WTC11 (cell line): ENCODE measurements around the gene SLC35E3. TPM values are rescaled to one million over a fixed set of nuclear protein-coding genes. Genes with fewer than 3 reads are reported as not detected.

Source experiments
- ATAC-seq: fragments of 200-7000 bp; cut with Tn5 transposase; 2 replicates; pipeline ENCODE4 v1.10.0; 2021; ENCODE audit warnings: mild to moderate bottlenecking, moderate library complexity
- CTCF ChIA-PET: fragments of 300-600 bp; sonication (Branson Sonifier 250); formaldehyde crosslinking; loops from one replicate; lab custom pipeline; 2021; ENCODE audit warnings: antibody characterized with exemption; lab: Charles Lee
- POLR2A ChIA-PET: fragments of 350-600 bp; sonication (Branson Sonifier 250); formaldehyde crosslinking; loops from one replicate; lab custom pipeline; 2021; ENCODE audit warnings: antibody characterized with exemption; lab: Charles Lee
- DNase-seq: peaks from one replicate; pipeline ENCODE4 v3.0.0; 2021; ENCODE audit warnings: low spot score
- H3K27ac Mint-ChIP-seq: 2 replicates; pipeline ENCODE4 v1.8.0; 2021; ENCODE audit warnings: mixed read lengths
- H3K27me3 Mint-ChIP-seq: 2 replicates; pipeline ENCODE4 v1.8.0; 2021; ENCODE audit warnings: low read depth, mild to moderate bottlenecking, moderate library complexity, mixed read lengths
- H3K36me3 Mint-ChIP-seq: 2 replicates; pipeline ENCODE4 v1.8.0; 2021; ENCODE audit warnings: mixed read lengths
- H3K4me1 Mint-ChIP-seq: 2 replicates; pipeline ENCODE4 v1.8.0; 2022; ENCODE audit warnings: mixed read lengths
- H3K4me3 Mint-ChIP-seq: 2 replicates; pipeline ENCODE4 v1.8.0; 2021; ENCODE audit warnings: mild to moderate bottlenecking, moderate library complexity, mixed read lengths
- H3K9me3 Mint-ChIP-seq: 2 replicates; pipeline ENCODE4 v1.8.0; 2021; ENCODE audit warnings: mixed read lengths
- ARID4B ChIP-seq: sonication (generic); formaldehyde crosslinking; IDR thresholded peaks from 2 replicates; pipeline ENCODE4 v1.8.0; 2023; ENCODE audit warnings: missing genetic modification reagents, mild to moderate bottlenecking, borderline replicate concordance
- ATF2 ChIP-seq: sonication (generic); formaldehyde crosslinking; IDR thresholded peaks from 2 replicates; pipeline ENCODE4 v1.8.1; 2022; ENCODE audit warnings: low read depth, missing genetic modification reagents, borderline replicate concordance
- ATF3 ChIP-seq: sonication (generic); formaldehyde crosslinking; conservative IDR thresholded peaks from 2 replicates; pipeline ENCODE4 v1.8.1; 2022; ENCODE audit warnings: mild to moderate bottlenecking, missing genetic modification reagents
- ELF4 ChIP-seq: sonication (generic); formaldehyde crosslinking; IDR thresholded peaks from 2 replicates; pipeline ENCODE4 v1.8.1; 2022; ENCODE audit warnings: low read depth, mild to moderate bottlenecking, moderate library complexity, missing genetic modification reagents
- ERG ChIP-seq: fragments of 250-450 bp; sonication (Bioruptor Pico); IDR thresholded peaks from 2 replicates; pipeline ENCODE4 v1.8.0; 2021; ENCODE audit warnings: mild to moderate bottlenecking
- ESRRA ChIP-seq: sonication (generic); formaldehyde crosslinking; IDR thresholded peaks from 2 replicates; pipeline ENCODE4 v1.8.1; 2022; ENCODE audit warnings: mild to moderate bottlenecking, missing genetic modification reagents, borderline replicate concordance
- FOXK1 ChIP-seq: sonication (generic); formaldehyde crosslinking; IDR thresholded peaks from 2 replicates; pipeline ENCODE4 v1.8.0; 2022; ENCODE audit warnings: mild to moderate bottlenecking, moderate library complexity, missing genetic modification reagents
- FOXP1 ChIP-seq: sonication (generic); formaldehyde crosslinking; IDR thresholded peaks from 2 replicates; pipeline ENCODE4 v1.8.0; 2022; ENCODE audit warnings: missing genetic modification reagents, mild to moderate bottlenecking, moderate library complexity, borderline replicate concordance
- GTF2I ChIP-seq: fragments of 250-450 bp; sonication (Bioruptor Pico); conservative IDR thresholded peaks from 2 replicates; pipeline ENCODE4 v1.4.0; 2021; ENCODE audit warnings: mild to moderate bottlenecking
- HMGA2 ChIP-seq: fragments of 250-450 bp; sonication (Bioruptor Pico); IDR thresholded peaks from 2 replicates; pipeline ENCODE4 v1.4.0; 2021; ENCODE audit warnings: mild to moderate bottlenecking, moderate library complexity
- JAZF1 ChIP-seq: fragments of 250-450 bp; sonication (Bioruptor Pico); IDR thresholded peaks from 2 replicates; pipeline ENCODE4 v1.9.0; 2021; ENCODE audit warnings: moderate library complexity, mild to moderate bottlenecking, inconsistent platforms
- MLX ChIP-seq: sonication (generic); formaldehyde crosslinking; IDR thresholded peaks from 2 replicates; pipeline ENCODE4 v1.8.1; 2023; ENCODE audit warnings: mild to moderate bottlenecking, missing genetic modification reagents, moderate library complexity
- NFYB ChIP-seq: sonication (generic); formaldehyde crosslinking; conservative IDR thresholded peaks from 2 replicates; pipeline ENCODE4 v1.8.0; 2022; ENCODE audit warnings: low read depth, missing genetic modification reagents
- SMAD3 ChIP-seq: sonication (generic); formaldehyde crosslinking; IDR thresholded peaks from 2 replicates; pipeline ENCODE4 v1.8.0; 2022; ENCODE audit warnings: missing genetic modification reagents, mild to moderate bottlenecking, borderline replicate concordance
- ZBTB43 ChIP-seq: sonication (generic); formaldehyde crosslinking; IDR thresholded peaks from 2 replicates; pipeline ENCODE4 v1.8.1; 2023; ENCODE audit warnings: mild to moderate bottlenecking, missing genetic modification reagents
- ZNF219 ChIP-seq: sonication (generic); formaldehyde crosslinking; IDR thresholded peaks from 2 replicates; pipeline ENCODE4 v1.8.0; 2023; ENCODE audit warnings: missing genetic modification reagents, mild to moderate bottlenecking, borderline replicate concordance
- total RNA-seq: library from RNA; stranded (reverse); gene quantifications from 3 replicates; pipeline ENCODE4 v1.2.3, GENCODE V29; 2021
- TF ChIP-seq, protein P1 (sequence below): sonication (generic); formaldehyde crosslinking; IDR thresholded peaks from 2 replicates; pipeline ENCODE4 v1.8.1; 2022; ENCODE audit warnings: missing genetic modification reagents, borderline replicate concordance
- TF ChIP-seq, protein P2 (sequence below): sonication (generic); formaldehyde crosslinking; IDR thresholded peaks from 2 replicates; pipeline ENCODE4 v1.8.1; 2023; ENCODE audit warnings: mild to moderate bottlenecking, missing genetic modification reagents, moderate library complexity
- TF ChIP-seq, protein P3 (sequence below): sonication (generic); formaldehyde crosslinking; IDR thresholded peaks from 2 replicates; pipeline ENCODE4 v1.8.0; 2023; ENCODE audit warnings: mild to moderate bottlenecking, missing genetic modification reagents
- TF ChIP-seq, protein P4 (sequence below): fragments of 250-450 bp; sonication (Bioruptor Pico); IDR thresholded peaks from 2 replicates; pipeline ENCODE4 v1.9.0; 2021; ENCODE audit warnings: moderate library complexity, mild to moderate bottlenecking, inconsistent platforms, borderline replicate concordance

The SLC35E3 gene
- total RNA-seq, 1 experiment from 2014 or later = 11.3 TPM

GRCh38 chr12:68733661-68734071 lies 12.3 kb upstream of the SLC35E3 start:
- DNase-seq (no peak), ATAC-seq (no peak)
- Mint-ChIP-seq H3K36me3 (peaks cover 48% of the 10 kb centered on the region), H3K9me3 (no peaks in the 10 kb centered on the region), H3K4me1 (no peaks in the 10 kb centered on the region), H3K4me3 (no peak overlapping the region), H3K27ac (no peak overlapping the region), H3K27me3 (no peaks in the 10 kb centered on the region)
- TF ChIP-seq GTF2I (CRISPR knock-in tag) (no peak), SMAD3 (CRISPR knock-in tag) (no peak), FOXK1 (no peak), HMGA2 (CRISPR knock-in tag) (no peak), MLX (CRISPR knock-in tag) (no peak), ZNF219 (CRISPR knock-in tag) (no peak), ATF3 (CRISPR knock-in tag) (no peak), NFYB (no peak), ELF4 (CRISPR knock-in tag) (no peak), ZBTB43 (CRISPR knock-in tag) (no peak), JAZF1 (CRISPR knock-in tag) (no peak), ATF2 (CRISPR knock-in tag) (no peak), ESRRA (no peak), ERG (CRISPR knock-in tag) (no peak), FOXP1 (CRISPR knock-in tag) (no peak), ARID4B (CRISPR knock-in tag) (no peak)
- TF ChIP-seq, protein P1, sequence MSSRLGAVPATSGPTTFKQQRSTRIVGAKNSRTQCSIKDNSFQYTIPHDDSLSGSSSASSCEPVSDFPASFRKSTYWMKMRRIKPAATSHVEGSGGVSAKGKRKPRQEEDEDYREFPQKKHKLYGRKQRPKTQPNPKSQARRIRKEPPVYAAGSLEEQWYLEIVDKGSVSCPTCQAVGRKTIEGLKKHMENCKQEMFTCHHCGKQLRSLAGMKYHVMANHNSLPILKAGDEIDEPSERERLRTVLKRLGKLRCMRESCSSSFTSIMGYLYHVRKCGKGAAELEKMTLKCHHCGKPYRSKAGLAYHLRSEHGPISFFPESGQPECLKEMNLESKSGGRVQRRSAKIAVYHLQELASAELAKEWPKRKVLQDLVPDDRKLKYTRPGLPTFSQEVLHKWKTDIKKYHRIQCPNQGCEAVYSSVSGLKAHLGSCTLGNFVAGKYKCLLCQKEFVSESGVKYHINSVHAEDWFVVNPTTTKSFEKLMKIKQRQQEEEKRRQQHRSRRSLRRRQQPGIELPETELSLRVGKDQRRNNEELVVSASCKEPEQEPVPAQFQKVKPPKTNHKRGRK = no peak
- TF ChIP-seq, protein P2, sequence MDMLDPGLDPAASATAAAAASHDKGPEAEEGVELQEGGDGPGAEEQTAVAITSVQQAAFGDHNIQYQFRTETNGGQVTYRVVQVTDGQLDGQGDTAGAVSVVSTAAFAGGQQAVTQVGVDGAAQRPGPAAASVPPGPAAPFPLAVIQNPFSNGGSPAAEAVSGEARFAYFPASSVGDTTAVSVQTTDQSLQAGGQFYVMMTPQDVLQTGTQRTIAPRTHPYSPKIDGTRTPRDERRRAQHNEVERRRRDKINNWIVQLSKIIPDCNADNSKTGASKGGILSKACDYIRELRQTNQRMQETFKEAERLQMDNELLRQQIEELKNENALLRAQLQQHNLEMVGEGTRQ (CRISPR knock-in tag) = no peak
- TF ChIP-seq, protein P3, sequence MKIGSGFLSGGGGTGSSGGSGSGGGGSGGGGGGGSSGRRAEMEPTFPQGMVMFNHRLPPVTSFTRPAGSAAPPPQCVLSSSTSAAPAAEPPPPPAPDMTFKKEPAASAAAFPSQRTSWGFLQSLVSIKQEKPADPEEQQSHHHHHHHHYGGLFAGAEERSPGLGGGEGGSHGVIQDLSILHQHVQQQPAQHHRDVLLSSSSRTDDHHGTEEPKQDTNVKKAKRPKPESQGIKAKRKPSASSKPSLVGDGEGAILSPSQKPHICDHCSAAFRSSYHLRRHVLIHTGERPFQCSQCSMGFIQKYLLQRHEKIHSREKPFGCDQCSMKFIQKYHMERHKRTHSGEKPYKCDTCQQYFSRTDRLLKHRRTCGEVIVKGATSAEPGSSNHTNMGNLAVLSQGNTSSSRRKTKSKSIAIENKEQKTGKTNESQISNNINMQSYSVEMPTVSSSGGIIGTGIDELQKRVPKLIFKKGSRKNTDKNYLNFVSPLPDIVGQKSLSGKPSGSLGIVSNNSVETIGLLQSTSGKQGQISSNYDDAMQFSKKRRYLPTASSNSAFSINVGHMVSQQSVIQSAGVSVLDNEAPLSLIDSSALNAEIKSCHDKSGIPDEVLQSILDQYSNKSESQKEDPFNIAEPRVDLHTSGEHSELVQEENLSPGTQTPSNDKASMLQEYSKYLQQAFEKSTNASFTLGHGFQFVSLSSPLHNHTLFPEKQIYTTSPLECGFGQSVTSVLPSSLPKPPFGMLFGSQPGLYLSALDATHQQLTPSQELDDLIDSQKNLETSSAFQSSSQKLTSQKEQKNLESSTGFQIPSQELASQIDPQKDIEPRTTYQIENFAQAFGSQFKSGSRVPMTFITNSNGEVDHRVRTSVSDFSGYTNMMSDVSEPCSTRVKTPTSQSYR = no peak
- TF ChIP-seq, protein P4, sequence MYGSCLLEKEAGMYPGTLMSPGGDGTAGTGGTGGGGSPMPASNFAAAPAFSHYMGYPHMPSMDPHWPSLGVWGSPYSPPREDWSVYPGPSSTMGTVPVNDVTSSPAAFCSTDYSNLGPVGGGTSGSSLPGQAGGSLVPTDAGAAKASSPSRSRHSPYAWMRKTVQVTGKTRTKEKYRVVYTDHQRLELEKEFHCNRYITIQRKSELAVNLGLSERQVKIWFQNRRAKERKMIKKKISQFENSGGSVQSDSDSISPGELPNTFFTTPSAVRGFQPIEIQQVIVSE = no peak
- POLR2A ChIA-PET = no interaction called here
- CTCF ChIA-PET = no interaction called here
